LNCAP (cell line): ENCODE measurements around the gene CAVIN1.
A peak's percentile ranks its signal among the peaks of the same experiment; 100 is the strongest.

Experiments
- TF ChIP-seq, protein P1 (sequence below): fragments of 450-650 bp; IDR thresholded peaks from 2 replicates; pipeline ENCODE4 v1.5.1; 2017; ENCODE audit warnings: mild to moderate bottlenecking

The CAVIN1 gene

DNA sequence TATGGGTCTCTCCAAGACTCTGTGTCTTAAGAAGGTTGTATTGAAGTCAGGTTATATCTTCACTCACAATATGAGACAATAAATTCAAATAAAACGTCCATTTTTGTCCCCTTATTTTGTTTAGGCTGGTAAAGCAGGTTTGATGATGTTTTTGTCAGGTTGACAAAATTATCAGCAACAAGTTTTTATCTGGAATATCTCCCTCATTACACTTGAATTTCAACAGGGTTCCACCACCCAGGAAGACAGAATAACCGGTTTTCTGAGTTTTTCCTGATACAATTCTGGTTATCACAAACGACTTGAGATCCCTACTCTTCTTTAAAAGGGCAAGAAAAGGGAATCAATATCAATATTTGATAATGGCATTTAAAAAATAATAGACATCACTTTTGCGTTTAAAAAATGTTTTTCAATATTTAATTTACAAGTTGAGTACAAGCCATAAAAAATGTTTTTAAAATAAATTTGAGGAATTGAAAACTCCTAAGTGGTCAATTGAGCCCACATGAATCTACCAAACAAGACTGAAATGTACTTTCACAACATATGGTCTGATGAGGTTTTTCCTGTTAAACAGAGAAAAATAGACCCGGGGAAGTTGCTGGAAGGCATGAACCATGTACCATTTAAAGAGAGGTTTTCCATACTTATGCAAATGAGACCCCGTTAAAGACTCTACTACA, 34.2 kb upstream of the CAVIN1 start:
- TF ChIP-seq, protein P1, sequence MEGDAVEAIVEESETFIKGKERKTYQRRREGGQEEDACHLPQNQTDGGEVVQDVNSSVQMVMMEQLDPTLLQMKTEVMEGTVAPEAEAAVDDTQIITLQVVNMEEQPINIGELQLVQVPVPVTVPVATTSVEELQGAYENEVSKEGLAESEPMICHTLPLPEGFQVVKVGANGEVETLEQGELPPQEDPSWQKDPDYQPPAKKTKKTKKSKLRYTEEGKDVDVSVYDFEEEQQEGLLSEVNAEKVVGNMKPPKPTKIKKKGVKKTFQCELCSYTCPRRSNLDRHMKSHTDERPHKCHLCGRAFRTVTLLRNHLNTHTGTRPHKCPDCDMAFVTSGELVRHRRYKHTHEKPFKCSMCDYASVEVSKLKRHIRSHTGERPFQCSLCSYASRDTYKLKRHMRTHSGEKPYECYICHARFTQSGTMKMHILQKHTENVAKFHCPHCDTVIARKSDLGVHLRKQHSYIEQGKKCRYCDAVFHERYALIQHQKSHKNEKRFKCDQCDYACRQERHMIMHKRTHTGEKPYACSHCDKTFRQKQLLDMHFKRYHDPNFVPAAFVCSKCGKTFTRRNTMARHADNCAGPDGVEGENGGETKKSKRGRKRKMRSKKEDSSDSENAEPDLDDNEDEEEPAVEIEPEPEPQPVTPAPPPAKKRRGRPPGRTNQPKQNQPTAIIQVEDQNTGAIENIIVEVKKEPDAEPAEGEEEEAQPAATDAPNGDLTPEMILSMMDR = no peak

DNA sequence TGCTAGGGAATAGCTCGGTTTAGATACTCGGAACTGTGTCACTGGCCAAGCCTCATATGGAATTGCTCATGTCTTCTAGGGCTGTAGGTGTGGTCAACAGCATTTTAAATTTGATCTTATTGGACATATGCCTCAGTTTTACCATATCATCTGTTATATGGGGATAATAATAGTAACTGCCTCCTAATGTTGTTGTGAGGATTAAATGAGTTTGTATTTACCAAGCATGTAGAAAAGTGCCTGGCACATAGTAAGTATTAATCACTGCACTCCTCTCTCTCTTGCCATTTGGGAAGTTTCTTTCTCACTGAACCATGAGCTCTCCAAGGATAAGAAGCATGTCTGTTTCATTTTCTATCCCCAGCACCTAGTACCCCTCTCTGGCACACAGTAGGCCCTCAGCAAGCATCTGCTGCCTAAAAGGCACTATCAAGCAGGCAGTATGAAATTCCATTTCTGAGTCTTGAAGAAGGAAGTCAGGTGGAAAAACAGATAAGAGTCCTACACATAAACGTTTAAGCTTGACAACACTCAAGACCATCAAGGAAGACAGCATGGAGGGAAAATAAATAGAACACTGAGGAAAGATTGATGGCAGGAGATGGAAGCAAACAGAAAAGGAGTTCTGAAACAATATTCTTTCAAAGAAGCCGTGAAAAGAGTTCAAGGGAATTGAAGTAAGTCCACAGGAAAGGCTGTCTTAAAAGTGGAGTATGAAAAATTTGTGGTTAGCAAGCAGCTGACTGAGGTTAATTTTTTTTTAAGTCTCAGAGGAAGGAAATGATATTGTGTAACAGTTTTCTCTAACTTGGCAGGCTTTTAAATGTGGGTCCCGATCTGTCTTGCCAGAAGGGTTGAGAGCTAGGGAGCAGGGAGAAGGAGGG, 33.4 kb upstream of the CAVIN1 start:
- TF ChIP-seq, protein P1 = no peak

DNA sequence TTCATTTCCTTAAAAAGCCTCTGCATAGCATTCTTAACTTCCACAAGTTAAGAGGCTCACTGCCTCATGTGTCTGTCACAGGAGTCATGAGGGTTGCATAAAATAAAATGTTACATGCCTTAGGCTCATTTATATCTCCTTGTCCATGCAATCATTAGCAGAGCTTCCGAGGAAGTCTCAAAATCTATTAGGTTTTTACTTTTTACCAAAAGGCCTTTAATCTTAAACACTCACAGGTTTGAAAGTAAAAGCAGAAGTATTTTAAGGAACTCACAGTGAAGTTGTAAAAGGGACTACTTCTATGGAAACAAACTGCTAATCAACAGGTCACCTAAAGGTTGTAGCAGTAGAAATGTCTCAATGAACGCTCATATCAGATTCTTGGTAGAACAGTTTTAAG, 30.4 kb upstream of the CAVIN1 start:
- TF ChIP-seq, protein P1 = no peak

DNA sequence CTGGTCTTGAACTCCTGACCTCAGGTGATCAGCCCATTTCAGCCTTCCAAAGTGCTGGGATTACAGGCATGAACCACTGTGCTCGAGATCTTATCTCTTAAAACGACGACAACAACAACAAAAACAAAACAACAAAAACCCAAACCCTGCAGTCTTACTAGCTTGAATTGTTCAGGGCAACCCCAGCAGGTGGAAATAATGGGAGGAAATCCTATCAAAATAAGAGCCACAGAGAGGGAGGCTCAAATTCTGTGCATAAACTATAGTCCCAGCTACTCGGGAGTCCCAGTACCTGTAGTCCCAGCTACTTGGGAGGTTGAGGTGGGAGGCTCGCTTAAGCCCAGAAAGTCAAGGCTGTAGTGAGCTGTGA, 19.1 kb upstream of the CAVIN1 start:
- TF ChIP-seq, protein P1 = no peak

DNA sequence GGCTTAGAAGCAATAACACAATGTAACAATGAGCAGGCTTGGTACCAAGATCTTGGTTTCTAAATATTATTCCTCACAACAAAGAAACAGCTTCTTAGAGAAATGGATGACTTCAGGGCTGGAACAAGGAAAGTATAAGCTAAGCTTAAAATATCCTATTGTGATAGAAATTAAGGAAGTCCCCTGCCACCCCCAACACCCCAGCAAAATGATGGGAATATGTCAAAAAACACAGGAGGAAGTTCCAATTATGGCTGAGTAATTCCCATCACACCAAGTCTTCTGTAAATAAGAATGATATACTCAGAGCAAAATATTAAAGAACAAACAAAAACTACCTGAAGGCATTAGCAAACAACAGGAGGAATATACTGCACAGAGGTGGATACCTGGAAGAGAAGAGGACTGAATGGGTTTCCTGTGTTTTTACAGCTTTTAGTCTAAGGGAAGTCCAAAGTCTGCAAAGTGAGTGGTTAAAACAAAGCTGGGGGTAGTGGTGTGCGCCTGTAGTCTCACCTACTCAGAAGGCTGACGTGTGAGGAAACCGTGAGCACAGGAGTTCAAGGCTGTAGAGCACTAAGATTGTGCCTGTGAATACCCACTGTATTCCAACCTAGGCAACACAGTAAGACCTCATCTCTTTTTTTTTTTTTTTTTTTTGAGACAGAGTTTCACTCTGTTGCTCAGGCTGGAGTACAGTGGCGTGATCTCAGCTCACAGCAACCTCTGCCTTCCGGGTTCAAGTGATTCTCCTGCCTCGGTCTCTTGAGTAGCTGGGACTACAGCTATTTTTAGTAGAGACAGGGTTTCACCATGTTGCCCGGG, 18.5 kb upstream of the CAVIN1 start:
- TF ChIP-seq, protein P1 = no peak

DNA sequence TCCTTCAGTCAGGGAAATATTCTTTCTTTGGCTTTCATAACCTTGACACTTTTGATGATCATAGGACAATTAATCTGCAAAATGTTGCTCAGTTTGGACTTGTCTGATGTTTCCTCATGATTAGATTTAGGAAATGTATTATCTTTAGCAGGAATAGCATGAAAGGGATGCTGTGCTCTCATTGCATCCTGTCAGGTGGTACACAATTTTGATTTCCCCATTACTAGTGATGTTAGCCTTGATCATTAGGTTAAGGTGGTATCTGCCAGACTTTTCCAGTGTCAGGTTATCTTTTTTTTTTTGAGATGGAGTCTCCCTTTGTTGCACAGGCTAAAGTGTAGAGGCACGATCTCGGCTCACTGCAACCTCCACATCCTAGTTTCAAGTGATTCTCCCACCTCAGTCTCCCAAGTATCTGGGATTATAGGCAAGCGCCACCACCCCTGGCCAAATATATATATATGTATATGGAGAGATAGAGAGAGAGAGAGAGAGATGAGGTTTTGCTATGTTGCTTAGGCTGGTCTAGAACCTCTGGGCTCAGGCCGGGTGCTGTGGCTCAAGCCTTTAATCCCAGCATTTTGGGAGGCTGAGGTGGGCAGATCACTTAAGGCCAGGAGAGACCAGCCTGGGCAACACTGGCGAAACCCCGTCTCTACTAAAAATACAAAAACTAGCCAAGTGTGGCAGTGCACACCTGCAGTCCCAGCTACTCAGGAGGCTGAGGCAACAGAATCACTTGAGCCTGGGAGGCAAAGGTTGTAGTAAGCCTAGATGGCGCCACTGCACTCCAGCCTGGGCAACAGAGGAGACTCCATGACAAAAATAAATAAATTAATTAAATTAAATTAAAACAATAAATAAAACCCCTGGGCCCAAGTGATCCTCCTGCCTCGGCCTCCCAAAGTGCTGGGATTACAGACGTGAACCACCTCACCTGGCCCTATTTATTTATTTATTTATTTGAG, 15.8 kb upstream of the CAVIN1 start:
- TF ChIP-seq, protein P1 = peak; percentile 22; the same call in 1 of the 2 replicates
